Esophagus muscularis mucosa (tissue), 4 donors: Measurements from ENCODE around the gene C11orf98.

Experiments
- CTCF ChIP-seq, 3 experiments: fragments of 200-600 bp in 2 of 3; fragments of 450-650 bp in 1 of 3; sonication (generic) in 2 of 3; IDR thresholded peaks; one replicate each; pipeline ENCODE4 v1.5.1; 2017 to 2019; ENCODE audit warnings: antibody characterized with exemption in 3 of 3, mild to moderate bottlenecking in 2 of 3, moderate library complexity in 1 of 3
- EP300 ChIP-seq: sonication (generic); formaldehyde crosslinking; IDR thresholded peaks from one replicate; pipeline ENCODE4 v1.6.1; 2017; ENCODE audit warnings: antibody characterized with exemption
- POLR2A ChIP-seq: fragments of 450-650 bp; IDR thresholded peaks from one replicate; pipeline ENCODE4 v1.6.1; 2017; ENCODE audit warnings: antibody characterized with exemption, moderate library complexity, mild to moderate bottlenecking, low read depth

GRCh38 chr11:62687508-62688396 lies 22.7 kb upstream of the C11orf98 start:
- TF ChIP-seq CTCF (IDR thresholded peaks at IDR 0.05) (no peak), POLR2A (no peak), EP300 (no peak)
